HEK293 (cell line): ENCODE results near the gene DAGLA.
A peak's percentile ranks its signal among the peaks of the same experiment; 100 is the strongest.

Source experiments
- CTCF ChIA-PET: fragments of 350-600 bp; formaldehyde crosslinking; extraction: SDS; loops from one replicate; lab custom pipeline; 2021; ENCODE audit warnings: antibody characterized with exemption; lab: Yijun Ruan, JAX
- POLR2A ChIA-PET: fragments of 300-600 bp; formaldehyde crosslinking; extraction: SDS; loops from one replicate; lab custom pipeline; 2020; ENCODE audit warnings: antibody characterized with exemption, inconsistent platforms; lab: Yijun Ruan, JAX
- H3K27ac ChIP-seq: fragments of 200-500 bp; sonication (Bioruptor generic); 2 replicates; pipeline ENCODE4 v1.5.1; 2014; ENCODE audit warnings: low read depth, low read length, control low read depth, inconsistent platforms; ENCODE audit errors: extremely low read depth
- H3K36me3 ChIP-seq, 2 experiments: fragments of 200-500 bp in 1 of 2; sonication (Bioruptor generic) in 1 of 2; 1 replicate in 1 of 2; 2 replicates in 1 of 2; pipeline ENCODE4 v1.5.1; 2014 to 2017; ENCODE audit warnings: inconsistent platforms in 2 of 2, low read length in 2 of 2; ENCODE audit not compliant: control insufficient read depth in 2 of 2, insufficient read depth in 1 of 2
- H3K4me1 ChIP-seq: fragments of 200-500 bp; sonication (Bioruptor generic); 2 replicates; pipeline ENCODE4 v1.5.1; 2014; ENCODE audit warnings: mild to moderate bottlenecking, low read length, inconsistent platforms; ENCODE audit not compliant: control insufficient read depth, insufficient read depth
- H3K4me3 ChIP-seq: 2 replicates; pipeline ENCODE4 v1.5.1; 2011; ENCODE audit warnings: low read depth, mild to moderate bottlenecking, control low read depth, low read length, moderate library complexity
- H3K9me3 ChIP-seq: fragments of 200-500 bp; sonication (Bioruptor generic); 2 replicates; pipeline ENCODE4 v1.5.1; 2014; ENCODE audit warnings: low read depth, low read length, inconsistent platforms; ENCODE audit not compliant: control insufficient read depth, insufficient read depth
- FEZF1 ChIP-seq: fragments of 450-650 bp; formaldehyde crosslinking; IDR thresholded peaks from 2 replicates; pipeline ENCODE4 v1.5.1; 2016; ENCODE audit warnings: missing biosample characterization, missing genetic modification characterization
- GLIS1 ChIP-seq: fragments of 450-650 bp; formaldehyde crosslinking; IDR thresholded peaks from 2 replicates; pipeline ENCODE4 v1.5.1; 2016; ENCODE audit warnings: missing biosample characterization, missing genetic modification characterization
- HOXA7 ChIP-seq: sonication (generic); formaldehyde crosslinking; IDR thresholded peaks from 2 replicates; pipeline ENCODE4 v1.8.1; 2022; ENCODE audit warnings: missing genetic modification reagents, borderline replicate concordance
- MZF1 ChIP-seq: fragments of 450-650 bp; formaldehyde crosslinking; IDR thresholded peaks from 2 replicates; pipeline ENCODE4 v1.5.1; 2017; ENCODE audit warnings: missing biosample characterization, missing genetic modification characterization, borderline replicate concordance
- ZEB2 ChIP-seq: fragments of 450-650 bp; formaldehyde crosslinking; IDR thresholded peaks from 2 replicates; pipeline ENCODE4 v1.5.1; 2016; ENCODE audit warnings: missing biosample characterization, missing genetic modification characterization
- ZIC2 ChIP-seq: fragments of 450-650 bp; formaldehyde crosslinking; IDR thresholded peaks from 2 replicates; pipeline ENCODE4 v1.5.1; 2016; ENCODE audit warnings: missing biosample characterization, missing genetic modification characterization
- ZNF133 ChIP-seq: fragments of 450-650 bp; formaldehyde crosslinking; IDR thresholded peaks from 2 replicates; pipeline ENCODE4 v1.5.1; 2016; ENCODE audit warnings: missing biosample characterization, missing genetic modification characterization
- ZNF16 ChIP-seq: fragments of 450-650 bp; formaldehyde crosslinking; IDR thresholded peaks from 2 replicates; pipeline ENCODE4 v1.5.1; 2016; ENCODE audit warnings: low read depth, missing biosample characterization, missing genetic modification characterization
- ZNF2 ChIP-seq: fragments of 450-650 bp; formaldehyde crosslinking; IDR thresholded peaks from 2 replicates; pipeline ENCODE4 v1.5.1; 2016; ENCODE audit warnings: missing biosample characterization, missing genetic modification characterization
- ZNF211 ChIP-seq: fragments of 450-650 bp; formaldehyde crosslinking; IDR thresholded peaks from 2 replicates; pipeline ENCODE4 v1.5.1; 2016; ENCODE audit warnings: low read depth, missing biosample characterization, missing genetic modification characterization
- ZNF24 ChIP-seq: fragments of 450-650 bp; formaldehyde crosslinking; IDR thresholded peaks from 2 replicates; pipeline ENCODE4 v1.5.1; 2016; ENCODE audit warnings: missing biosample characterization, missing genetic modification characterization
- ZNF280C ChIP-seq: fragments of 450-650 bp; formaldehyde crosslinking; IDR thresholded peaks from 2 replicates; pipeline ENCODE4 v1.5.1; 2016; ENCODE audit warnings: missing biosample characterization, missing genetic modification characterization
- ZNF335 ChIP-seq: fragments of 450-650 bp; formaldehyde crosslinking; conservative IDR thresholded peaks from 2 replicates; pipeline ENCODE4 v1.5.1; 2016; ENCODE audit warnings: missing biosample characterization, missing genetic modification characterization
- ZNF341 ChIP-seq: fragments of 450-650 bp; formaldehyde crosslinking; IDR thresholded peaks from 2 replicates; pipeline ENCODE4; 2016; ENCODE audit warnings: low read depth, missing biosample characterization, missing genetic modification characterization
- ZNF366 ChIP-seq: fragments of 450-650 bp; formaldehyde crosslinking; conservative IDR thresholded peaks from 2 replicates; pipeline ENCODE4 v1.5.1; 2016; ENCODE audit warnings: missing biosample characterization, missing genetic modification characterization
- ZNF391 ChIP-seq: fragments of 450-650 bp; formaldehyde crosslinking; IDR thresholded peaks from 2 replicates; pipeline ENCODE4 v1.5.1; 2016; ENCODE audit warnings: low read depth, missing biosample characterization, missing genetic modification characterization, borderline replicate concordance
- ZNF558 ChIP-seq: fragments of 450-650 bp; formaldehyde crosslinking; IDR thresholded peaks from 2 replicates; pipeline ENCODE4 v1.5.1; 2016; ENCODE audit warnings: missing biosample characterization, missing genetic modification characterization
- ZNF571 ChIP-seq: fragments of 450-650 bp; formaldehyde crosslinking; IDR thresholded peaks from 2 replicates; pipeline ENCODE4 v1.5.0; 2017; ENCODE audit warnings: missing biosample characterization, missing genetic modification characterization
- ZNF707 ChIP-seq: fragments of 450-650 bp; formaldehyde crosslinking; IDR thresholded peaks from 2 replicates; pipeline ENCODE4 v1.5.1; 2016; ENCODE audit warnings: missing biosample characterization, missing genetic modification characterization
- ZSCAN30 ChIP-seq: fragments of 450-650 bp; IDR thresholded peaks from 2 replicates; pipeline ENCODE4 v1.5.1; 2018; ENCODE audit warnings: missing biosample characterization, mild to moderate bottlenecking, missing genetic modification characterization, moderate library complexity
- TF ChIP-seq, protein P1 (sequence below): fragments of 450-650 bp; formaldehyde crosslinking; IDR thresholded peaks from 2 replicates; pipeline ENCODE4 v1.5.1; 2017; ENCODE audit warnings: missing biosample characterization, missing genetic modification characterization
- TF ChIP-seq, protein P2 (sequence below): fragments of 450-650 bp; formaldehyde crosslinking; IDR thresholded peaks from 2 replicates; pipeline ENCODE4 v1.5.1; 2016; ENCODE audit warnings: missing biosample characterization, missing genetic modification characterization
- TF ChIP-seq, protein P3 (sequence below): fragments of 450-650 bp; formaldehyde crosslinking; IDR thresholded peaks from 2 replicates; pipeline ENCODE4 v1.5.1; 2016; ENCODE audit warnings: missing biosample characterization, missing genetic modification characterization
- TF ChIP-seq, protein P4 (sequence below): fragments of 450-650 bp; formaldehyde crosslinking; IDR thresholded peaks from 2 replicates; pipeline ENCODE4 v1.5.1; 2016; ENCODE audit warnings: missing biosample characterization, missing genetic modification characterization

The DAGLA gene

GRCh38 chr11:61697764-61698163 is 17.6 kb downstream of the DAGLA start:
- Histone ChIP-seq H3K9me3 (no peaks in the 10 kb centered on the region), H3K36me3 (no peaks in the 10 kb centered on the region), H3K4me3 (no peak overlapping the region), H3K4me1 (no peaks in the 10 kb centered on the region), H3K27ac (no peak overlapping the region)
- TF ChIP-seq ZNF391 (no peak), ZSCAN30 (no peak), ZNF280C (tag by site-specific recombination) (no peak), ZNF366 (tag by site-specific recombination) (no peak), ZNF335 (tag by site-specific recombination) (no peak), ZEB2 (tag by site-specific recombination) (no peak), ZNF133 (tag by site-specific recombination) (no peak), MZF1 (tag by site-specific recombination) (no peak), HOXA7 (no peak), ZNF211 (tag by site-specific recombination) (no peak)
- TF ChIP-seq, protein P1, sequence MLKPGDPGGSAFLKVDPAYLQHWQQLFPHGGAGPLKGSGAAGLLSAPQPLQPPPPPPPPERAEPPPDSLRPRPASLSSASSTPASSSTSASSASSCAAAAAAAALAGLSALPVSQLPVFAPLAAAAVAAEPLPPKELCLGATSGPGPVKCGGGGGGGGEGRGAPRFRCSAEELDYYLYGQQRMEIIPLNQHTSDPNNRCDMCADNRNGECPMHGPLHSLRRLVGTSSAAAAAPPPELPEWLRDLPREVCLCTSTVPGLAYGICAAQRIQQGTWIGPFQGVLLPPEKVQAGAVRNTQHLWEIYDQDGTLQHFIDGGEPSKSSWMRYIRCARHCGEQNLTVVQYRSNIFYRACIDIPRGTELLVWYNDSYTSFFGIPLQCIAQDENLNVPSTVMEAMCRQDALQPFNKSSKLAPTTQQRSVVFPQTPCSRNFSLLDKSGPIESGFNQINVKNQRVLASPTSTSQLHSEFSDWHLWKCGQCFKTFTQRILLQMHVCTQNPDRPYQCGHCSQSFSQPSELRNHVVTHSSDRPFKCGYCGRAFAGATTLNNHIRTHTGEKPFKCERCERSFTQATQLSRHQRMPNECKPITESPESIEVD (tag by site-specific recombination), result no peak
- TF ChIP-seq, protein P2, sequence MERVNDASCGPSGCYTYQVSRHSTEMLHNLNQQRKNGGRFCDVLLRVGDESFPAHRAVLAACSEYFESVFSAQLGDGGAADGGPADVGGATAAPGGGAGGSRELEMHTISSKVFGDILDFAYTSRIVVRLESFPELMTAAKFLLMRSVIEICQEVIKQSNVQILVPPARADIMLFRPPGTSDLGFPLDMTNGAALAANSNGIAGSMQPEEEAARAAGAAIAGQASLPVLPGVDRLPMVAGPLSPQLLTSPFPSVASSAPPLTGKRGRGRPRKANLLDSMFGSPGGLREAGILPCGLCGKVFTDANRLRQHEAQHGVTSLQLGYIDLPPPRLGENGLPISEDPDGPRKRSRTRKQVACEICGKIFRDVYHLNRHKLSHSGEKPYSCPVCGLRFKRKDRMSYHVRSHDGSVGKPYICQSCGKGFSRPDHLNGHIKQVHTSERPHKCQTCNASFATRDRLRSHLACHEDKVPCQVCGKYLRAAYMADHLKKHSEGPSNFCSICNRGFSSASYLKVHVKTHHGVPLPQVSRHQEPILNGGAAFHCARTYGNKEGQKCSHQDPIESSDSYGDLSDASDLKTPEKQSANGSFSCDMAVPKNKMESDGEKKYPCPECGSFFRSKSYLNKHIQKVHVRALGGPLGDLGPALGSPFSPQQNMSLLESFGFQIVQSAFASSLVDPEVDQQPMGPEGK (tag by site-specific recombination), result no peak
- ChIA-PET POLR2A (no interaction called here), CTCF (interaction anchor here (0.5 to 1.3 kb wide), 3 partner anchors 33 to 181 kb away, joined by 3 to 5 read pairs (median 3); no protein-coding TSS in a partner anchor)

DNA sequence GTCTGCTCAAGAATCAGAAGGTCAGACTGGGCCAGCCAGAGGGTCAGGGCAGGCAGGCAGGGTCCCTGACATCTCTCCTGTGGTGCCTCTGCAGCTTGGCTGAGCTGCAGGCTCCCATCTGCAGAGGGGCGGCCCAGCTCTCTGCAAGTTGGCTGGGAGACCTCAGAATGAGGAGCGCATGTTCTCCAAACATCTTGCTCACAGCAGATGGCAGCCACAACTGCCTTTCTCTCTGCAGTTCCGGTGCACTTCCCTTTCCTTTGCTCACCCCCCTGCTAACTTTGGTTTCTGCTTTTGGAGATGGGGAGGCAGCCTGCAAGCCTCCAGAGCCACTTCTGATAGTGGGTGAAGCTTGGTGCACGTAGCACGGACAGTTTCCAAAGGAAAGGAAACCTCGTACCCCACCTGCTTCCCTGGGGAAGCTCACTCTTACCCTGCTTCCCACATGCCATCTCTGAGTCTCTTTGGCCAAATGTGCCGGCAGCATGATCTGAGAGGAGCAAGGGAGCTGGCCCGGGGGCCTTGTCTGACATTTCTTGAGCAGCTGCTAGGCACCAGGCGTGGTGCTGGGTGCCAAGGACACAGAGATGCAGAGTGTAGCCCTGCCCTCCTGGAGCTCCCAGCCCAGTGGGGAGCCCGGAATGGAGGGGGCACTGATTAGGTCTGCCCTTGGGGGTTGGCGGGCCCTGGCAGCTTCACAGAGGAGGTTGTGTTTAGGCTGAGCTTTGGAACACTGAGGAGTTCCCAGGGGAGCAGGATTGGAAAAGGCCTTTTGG is 18.2 kb downstream of the DAGLA start:
- no peak overlapping the region for H3K4me3 ChIP-seq
- no peaks in the 10 kb centered on the region for H3K9me3 ChIP-seq
- TF ChIP-seq ZNF707, result no peak
- TF ChIP-seq, protein P3, sequence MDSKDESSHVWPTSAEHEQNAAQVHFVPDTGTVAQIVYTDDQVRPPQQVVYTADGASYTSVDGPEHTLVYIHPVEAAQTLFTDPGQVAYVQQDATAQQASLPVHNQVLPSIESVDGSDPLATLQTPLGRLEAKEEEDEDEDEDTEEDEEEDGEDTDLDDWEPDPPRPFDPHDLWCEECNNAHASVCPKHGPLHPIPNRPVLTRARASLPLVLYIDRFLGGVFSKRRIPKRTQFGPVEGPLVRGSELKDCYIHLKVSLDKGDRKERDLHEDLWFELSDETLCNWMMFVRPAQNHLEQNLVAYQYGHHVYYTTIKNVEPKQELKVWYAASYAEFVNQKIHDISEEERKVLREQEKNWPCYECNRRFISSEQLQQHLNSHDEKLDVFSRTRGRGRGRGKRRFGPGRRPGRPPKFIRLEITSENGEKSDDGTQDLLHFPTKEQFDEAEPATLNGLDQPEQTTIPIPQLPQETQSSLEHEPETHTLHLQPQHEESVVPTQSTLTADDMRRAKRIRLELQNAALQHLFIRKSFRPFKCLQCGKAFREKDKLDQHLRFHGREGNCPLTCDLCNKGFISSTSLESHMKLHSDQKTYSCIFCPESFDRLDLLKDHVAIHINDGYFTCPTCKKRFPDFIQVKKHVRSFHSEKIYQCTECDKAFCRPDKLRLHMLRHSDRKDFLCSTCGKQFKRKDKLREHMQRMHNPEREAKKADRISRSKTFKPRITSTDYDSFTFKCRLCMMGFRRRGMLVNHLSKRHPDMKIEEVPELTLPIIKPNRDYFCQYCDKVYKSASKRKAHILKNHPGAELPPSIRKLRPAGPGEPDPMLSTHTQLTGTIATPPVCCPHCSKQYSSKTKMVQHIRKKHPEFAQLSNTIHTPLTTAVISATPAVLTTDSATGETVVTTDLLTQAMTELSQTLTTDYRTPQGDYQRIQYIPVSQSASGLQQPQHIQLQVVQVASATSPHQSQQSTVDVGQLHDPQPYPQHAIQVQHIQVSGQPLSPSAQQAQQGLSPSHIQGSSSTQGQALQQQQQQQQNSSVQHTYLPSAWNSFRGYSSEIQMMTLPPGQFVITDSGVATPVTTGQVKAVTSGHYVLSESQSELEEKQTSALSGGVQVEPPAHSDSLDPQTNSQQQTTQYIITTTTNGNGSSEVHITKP (tag by site-specific recombination), result no peak
- TF ChIP-seq ZNF24, result no peak
- TF ChIP-seq ZIC2 (tag by site-specific recombination), result peak; percentile 12; the same call in 1 of the 2 replicates
- TF ChIP-seq ZNF16 (tag by site-specific recombination), result no peak
- no peak for TF ChIP-seq ZNF2 (tag by site-specific recombination)
- peak; percentile 13; the same call in 1 of the 2 replicates for TF ChIP-seq GLIS1 (tag by site-specific recombination)
- no peak for TF ChIP-seq ZNF558 (tag by site-specific recombination)
- no peak for TF ChIP-seq FEZF1 (tag by site-specific recombination)
- TF ChIP-seq, protein P4, sequence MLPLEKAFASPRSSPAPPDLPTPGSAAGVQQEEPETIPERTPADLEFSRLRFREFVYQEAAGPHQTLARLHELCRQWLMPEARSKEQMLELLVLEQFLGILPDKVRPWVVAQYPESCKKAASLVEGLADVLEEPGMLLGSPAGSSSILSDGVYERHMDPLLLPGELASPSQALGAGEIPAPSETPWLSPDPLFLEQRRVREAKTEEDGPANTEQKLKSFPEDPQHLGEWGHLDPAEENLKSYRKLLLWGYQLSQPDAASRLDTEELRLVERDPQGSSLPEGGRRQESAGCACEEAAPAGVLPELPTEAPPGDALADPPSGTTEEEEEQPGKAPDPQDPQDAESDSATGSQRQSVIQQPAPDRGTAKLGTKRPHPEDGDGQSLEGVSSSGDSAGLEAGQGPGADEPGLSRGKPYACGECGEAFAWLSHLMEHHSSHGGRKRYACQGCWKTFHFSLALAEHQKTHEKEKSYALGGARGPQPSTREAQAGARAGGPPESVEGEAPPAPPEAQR (tag by site-specific recombination), result no peak
- 0 out of 2 replicates have a peak, but pooled peaks have one; percentile 38 for TF ChIP-seq ZNF341
- TF ChIP-seq ZNF571 (tag by site-specific recombination), result no peak
- TF ChIP-seq, all 188 proteins: peak for 3
- Histone ChIP-seq H3K4me1 (no peaks in the 10 kb centered on the region), H3K36me3 (no peaks in the 10 kb centered on the region), H3K27ac (no peak overlapping the region)
- ChIA-PET CTCF (interaction anchor here (0.5 to 1.3 kb wide), 6 partner anchors 26 to 384 kb away, joined by 3 to 5 read pairs (median 3); no protein-coding TSS in a partner anchor), POLR2A (no interaction called here)
